Esophagus squamous epithelium (tissue), 5 donors: Measurements from ENCODE around the gene RAX. TPM values are rescaled to one million over a fixed set of nuclear protein-coding genes. Genes with fewer than 3 reads are reported as not detected.
A peak's percentile ranks its signal among the peaks of the same experiment; 100 is the strongest.

Experiments used
- DNase-seq: peaks from one replicate; lab custom pipeline; 2025; lab: John Stamatoyannopoulos, UW
- H3K27ac ChIP-seq, 4 donors: fragments of 200-600 bp; sonication (generic); one replicate each; pipeline ENCODE4 v1.5.1; 2016 to 2019; ENCODE audit warnings: mild to moderate bottlenecking in 1 of 4
- H3K27me3 ChIP-seq, 4 donors: fragments of 200-600 bp; sonication (generic); 1 replicate in 3 of 4; 2 replicates in 1 of 4; pipeline versions ENCODE4 v1.5.1 to v1.6.0; 2017 to 2021; ENCODE audit warnings: antibody characterized with exemption in 1 of 4
- H3K36me3 ChIP-seq, 3 donors: fragments of 200-600 bp; sonication (generic); one replicate each; pipeline ENCODE4 v1.5.1; 2016 to 2019
- H3K4me1 ChIP-seq, 3 donors: fragments of 200-600 bp; sonication (generic); one replicate each; pipeline ENCODE4 v1.5.1; 2017 to 2019
- H3K4me3 ChIP-seq, 4 donors: fragments of 200-600 bp; sonication (generic); 1 replicate in 3 of 4; 2 replicates in 1 of 4; pipeline ENCODE4 v1.5.1; 2016 to 2019; ENCODE audit warnings: mild to moderate bottlenecking in 2 of 4, moderate library complexity in 1 of 4
- H3K9me3 ChIP-seq, 3 donors: fragments of 200-600 bp; sonication (generic); one replicate each; pipeline ENCODE4 v1.5.1; 2016 to 2019
- POLR2A ChIP-seq, 4 donors: fragments of 450-650 bp; IDR thresholded peaks; one replicate each; pipeline ENCODE4 v1.6.1; 2017; ENCODE audit warnings: antibody characterized with exemption in 4 of 4, mild to moderate bottlenecking in 4 of 4, moderate library complexity in 3 of 4
- WGBS, 2 donors: methylation state at CpG; one replicate each; pipeline ENCODE4 v1.1.5; 2018; 5-methylcytosine and 5-hydroxymethylcytosine counted together
- intact Hi-C: fragments of 100-400 bp; cut with DNase I; formaldehyde crosslinking; loops from one replicate; pipeline ENCODE4 v1.15.0; 2022
- total RNA-seq, 4 donors: library from RNA; depleted of rRNA; stranded (reverse); fragments of >200 nt; gene quantifications; one replicate each; pipeline ENCODE4 v1.1.0, GENCODE V29; 2016
- TF ChIP-seq, protein P1 (sequence below), 6 experiments: fragments of 450-650 bp in 4 of 6; fragments of 200-600 bp in 2 of 6; sonication (generic) in 2 of 6; IDR thresholded peaks; one replicate each; pipeline ENCODE4 v1.5.1; 2016 to 2019; ENCODE audit warnings: antibody characterized with exemption in 6 of 6, mild to moderate bottlenecking in 4 of 6, moderate library complexity in 4 of 6
- donor health status: DM: yes; HTN: yes; CAD: no.

Gene RAX
- total RNA-seq, 4 donors from 2014 or later, result not detected

DNA sequence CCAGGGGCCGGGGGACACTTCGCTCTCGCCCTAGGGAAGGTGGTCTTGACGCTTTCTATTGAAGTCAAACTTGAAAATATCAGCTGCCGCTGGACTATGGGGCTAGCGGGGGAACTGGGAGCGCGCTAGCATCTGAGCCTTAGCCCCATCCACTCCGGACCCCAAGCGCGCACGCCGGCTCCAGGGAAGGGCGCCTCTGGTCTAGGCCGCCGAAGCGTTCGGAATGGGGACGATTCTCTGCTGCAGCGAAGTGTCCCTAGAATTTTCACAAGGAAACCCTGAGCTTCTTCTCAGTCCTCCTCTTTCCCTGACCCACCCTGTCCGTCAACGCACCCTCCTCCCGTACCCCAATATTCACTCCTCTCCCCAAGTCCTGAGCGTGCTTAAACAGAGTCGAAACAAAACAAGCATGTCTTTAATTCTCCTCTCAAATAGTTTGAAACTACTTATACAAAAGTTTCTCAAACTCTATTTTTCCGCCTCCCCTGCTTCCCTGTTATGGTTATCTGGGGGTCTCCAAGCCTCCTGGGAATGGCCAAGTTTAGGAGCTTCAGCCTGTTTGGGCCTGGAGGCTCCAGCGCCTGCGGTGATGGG is 5.0 kb downstream of the RAX start:
- TF ChIP-seq, protein P1, sequence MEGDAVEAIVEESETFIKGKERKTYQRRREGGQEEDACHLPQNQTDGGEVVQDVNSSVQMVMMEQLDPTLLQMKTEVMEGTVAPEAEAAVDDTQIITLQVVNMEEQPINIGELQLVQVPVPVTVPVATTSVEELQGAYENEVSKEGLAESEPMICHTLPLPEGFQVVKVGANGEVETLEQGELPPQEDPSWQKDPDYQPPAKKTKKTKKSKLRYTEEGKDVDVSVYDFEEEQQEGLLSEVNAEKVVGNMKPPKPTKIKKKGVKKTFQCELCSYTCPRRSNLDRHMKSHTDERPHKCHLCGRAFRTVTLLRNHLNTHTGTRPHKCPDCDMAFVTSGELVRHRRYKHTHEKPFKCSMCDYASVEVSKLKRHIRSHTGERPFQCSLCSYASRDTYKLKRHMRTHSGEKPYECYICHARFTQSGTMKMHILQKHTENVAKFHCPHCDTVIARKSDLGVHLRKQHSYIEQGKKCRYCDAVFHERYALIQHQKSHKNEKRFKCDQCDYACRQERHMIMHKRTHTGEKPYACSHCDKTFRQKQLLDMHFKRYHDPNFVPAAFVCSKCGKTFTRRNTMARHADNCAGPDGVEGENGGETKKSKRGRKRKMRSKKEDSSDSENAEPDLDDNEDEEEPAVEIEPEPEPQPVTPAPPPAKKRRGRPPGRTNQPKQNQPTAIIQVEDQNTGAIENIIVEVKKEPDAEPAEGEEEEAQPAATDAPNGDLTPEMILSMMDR (IDR thresholded peaks at IDR 0.05), result no peak
- TF ChIP-seq POLR2A (IDR thresholded peaks at IDR 0.05), result no peak
- Histone ChIP-seq H3K4me3 (peak overlapping the region in 1 of 4 donors; percentile 55), H3K27me3 (peaks cover 0 to 78% (median 50%) of the 10 kb centered on the region in 4 donors), H3K9me3 (no peaks in the 10 kb centered on the region), H3K27ac (no peak overlapping the region), H3K4me1 (peaks cover 27 to 75% (median 31%) of the 10 kb centered on the region in 3 donors), H3K36me3 (no peaks in the 10 kb centered on the region)
- intact Hi-C loops, result no loop called here
- no peak for DNase-seq
- 13 to 16% methylated on average over 19 to 26 of the region's 28 CpGs for WGBS, 2 donors

DNA sequence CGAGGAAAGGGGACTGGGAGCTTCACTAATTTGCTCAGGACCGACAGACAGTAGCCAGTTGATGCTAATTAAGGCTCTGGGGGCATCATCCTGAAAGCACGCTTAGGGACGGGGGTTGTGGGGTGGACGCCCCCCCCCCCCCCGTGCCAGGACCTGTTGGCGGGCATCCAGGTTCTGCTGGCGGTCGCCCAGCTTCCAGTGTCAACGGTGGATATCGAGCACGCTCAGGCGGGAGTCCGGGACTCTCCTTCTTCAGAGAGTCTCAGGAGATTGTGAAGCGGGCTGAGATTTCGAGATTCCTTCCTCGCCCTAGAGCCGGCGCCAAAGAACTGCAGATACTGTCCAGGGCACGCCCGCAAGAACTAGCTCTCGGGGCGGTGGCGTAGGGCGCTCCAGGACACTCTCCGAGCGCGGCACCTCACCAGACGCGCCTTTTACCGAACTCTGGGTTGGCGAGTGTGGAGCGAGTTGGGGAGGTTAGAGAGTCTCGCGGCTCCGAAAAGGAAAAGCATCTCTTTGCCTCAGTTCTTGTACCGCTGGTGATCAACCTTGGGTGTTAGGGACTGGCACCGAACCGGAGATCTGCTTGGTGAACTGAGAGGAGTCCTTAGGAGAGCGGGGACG is 5.6 kb downstream of the RAX start:
- WGBS, 2 donors, result 0 to 8% methylated on average over 7 to 22 of the region's 41 CpGs
- no peak overlapping the region for H3K27ac ChIP-seq
- DNase-seq, result no peak
- intact Hi-C loops, result no loop called here
- no peaks in the 10 kb centered on the region for H3K36me3 ChIP-seq
- no peak overlapping the region for H3K4me3 ChIP-seq
- peaks cover 0 to 72% (median 44%) of the 10 kb centered on the region in 4 donors for H3K27me3 ChIP-seq
- H3K4me1 ChIP-seq, result peaks cover 22 to 69% (median 25%) of the 10 kb centered on the region in 3 donors
- TF ChIP-seq, protein P1 (IDR thresholded peaks at IDR 0.05), result no peak
- no peak for TF ChIP-seq POLR2A (IDR thresholded peaks at IDR 0.05)
- no peaks in the 10 kb centered on the region for H3K9me3 ChIP-seq

DNA sequence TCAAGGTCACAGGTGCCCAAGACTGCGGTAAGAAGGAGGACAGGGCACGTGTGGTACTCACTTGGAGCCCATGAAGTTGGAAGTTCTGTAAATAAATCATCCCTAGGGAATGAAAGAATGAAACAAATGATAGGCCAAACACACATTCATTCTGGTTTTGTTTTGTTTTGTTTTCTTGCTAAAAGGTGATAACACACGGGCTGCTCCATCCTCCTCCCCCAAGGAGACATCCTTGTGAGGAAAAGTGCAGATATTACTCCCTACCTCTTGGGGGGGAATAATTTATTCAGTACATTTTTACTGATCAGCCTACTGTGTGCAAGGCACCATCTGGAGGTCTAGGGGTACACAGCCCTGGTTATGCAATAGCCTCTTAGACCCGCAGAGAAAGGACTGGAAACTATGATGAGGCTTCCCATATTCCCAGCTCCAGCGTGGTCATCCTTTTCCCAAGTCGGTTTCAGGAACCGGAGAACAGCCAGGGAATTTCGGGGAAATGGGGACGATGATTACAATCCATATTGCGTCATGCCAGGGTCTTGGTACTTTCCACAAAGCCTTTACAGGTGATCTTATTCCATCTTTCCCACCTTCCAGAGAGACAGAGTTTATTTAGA is 6.3 kb downstream of the RAX start:
- intact Hi-C loops, result no loop called here
- TF ChIP-seq, protein P1 (IDR thresholded peaks at IDR 0.05), result no peak
- no peak for TF ChIP-seq POLR2A (IDR thresholded peaks at IDR 0.05)
- Histone ChIP-seq H3K4me1 (peaks cover 16 to 62% (median 21%) of the 10 kb centered on the region in 3 donors), H3K36me3 (no peaks in the 10 kb centered on the region), H3K27ac (no peak overlapping the region), H3K9me3 (no peaks in the 10 kb centered on the region), H3K4me3 (no peak overlapping the region), H3K27me3 (peaks cover under 1 to 65% (median 38%) of the 10 kb centered on the region in 4 donors)
- DNase-seq, result no peak
- 13 to 19% methylated on average over 9 to 10 of the region's 10 CpGs for WGBS, 2 donors

DNA sequence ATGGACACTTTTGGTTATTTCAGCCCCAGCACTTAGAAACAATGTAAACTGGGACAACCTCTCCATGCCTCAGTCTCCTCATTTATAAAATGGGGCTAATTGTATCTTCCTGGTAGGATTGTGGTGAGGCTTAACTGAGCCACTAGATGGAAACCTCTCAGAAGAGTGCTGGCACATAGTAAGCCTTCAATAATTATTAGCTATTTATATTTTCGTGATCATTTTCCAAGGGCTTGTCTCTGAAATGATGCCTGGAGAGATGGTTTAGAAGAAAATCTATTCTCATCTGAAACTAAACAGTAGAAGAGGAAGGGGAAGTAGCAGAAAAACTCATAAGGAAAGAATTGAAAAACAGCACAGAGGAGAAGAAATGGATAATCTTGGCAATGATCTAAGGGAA is 6.8 kb downstream of the RAX start:
- Histone ChIP-seq H3K4me3 (no peak overlapping the region), H3K27ac (no peak overlapping the region), H3K4me1 (peaks cover 13 to 57% (median 21%) of the 10 kb centered on the region in 3 donors), H3K27me3 (peaks cover 3 to 60% (median 35%) of the 10 kb centered on the region in 4 donors), H3K9me3 (no peaks in the 10 kb centered on the region), H3K36me3 (no peaks in the 10 kb centered on the region)
- DNase-seq, result no peak
- intact Hi-C loops, result no loop called here
- 9 to 18% methylated on average over 1 of the region's 1 CpG for WGBS, 2 donors
- no peak for TF ChIP-seq POLR2A (IDR thresholded peaks at IDR 0.05)
- TF ChIP-seq, protein P1 (IDR thresholded peaks at IDR 0.05), result no peak

DNA sequence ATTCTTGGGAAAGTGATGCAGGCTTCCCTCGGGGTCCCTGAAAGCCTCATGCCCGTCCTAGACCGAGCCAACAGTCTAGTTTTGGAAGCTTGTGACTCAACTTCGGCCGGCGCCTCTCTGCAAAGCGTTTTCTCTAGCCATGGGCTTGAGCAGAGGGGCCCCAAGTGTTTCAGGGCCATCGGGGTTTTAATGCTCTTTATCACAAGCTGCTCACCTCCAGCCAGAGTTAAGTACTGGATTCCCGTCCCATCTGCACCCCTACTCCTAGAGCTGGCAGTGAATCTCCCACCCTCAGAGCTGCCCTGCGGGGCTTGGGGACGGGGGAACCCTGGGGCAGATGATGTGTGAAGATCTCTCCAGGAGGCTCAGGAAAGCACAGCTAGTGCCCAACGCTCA is 7.3 kb downstream of the RAX start:
- WGBS, 2 donors, result 19% methylated on average over 10 of the region's 12 CpGs; no CpG with 5 or more reads in 1 of the 2 donors
- H3K4me3 ChIP-seq, result no peak overlapping the region
- no peaks in the 10 kb centered on the region for H3K9me3 ChIP-seq
- peaks cover 13 to 57% (median 21%) of the 10 kb centered on the region in 3 donors for H3K4me1 ChIP-seq
- no peak for DNase-seq
- H3K27me3 ChIP-seq, result peaks cover 3 to 57% (median 33%) of the 10 kb centered on the region in 4 donors
- H3K27ac ChIP-seq, result no peak overlapping the region
- TF ChIP-seq, protein P1 (IDR thresholded peaks at IDR 0.05), result no peak
- no peak for TF ChIP-seq POLR2A (IDR thresholded peaks at IDR 0.05)
- no peaks in the 10 kb centered on the region for H3K36me3 ChIP-seq
- intact Hi-C loops, result no loop called here
